ENCODE results near the gene SLC38A11. TPM values are rescaled to one million over a fixed set of nuclear protein-coding genes. Genes with fewer than 3 reads are reported as not detected.

Gene SLC38A11
- total and polyA plus RNA-seq, 7 donors: 0.46 to 4.3 (median 0.71) TPM; not detected in 1

GRCh38 chr2:164899121-164899520 lies 56.2 kb downstream of the SLC38A11 start:
- Histone ChIP-seq H3K36me3 (no peaks in the 10 kb centered on the region), H3K9me3 (no peaks in the 10 kb centered on the region), H3K4me1 (peaks cover 0 to 13% (median 7%) of the 10 kb centered on the region in 4 donors), H3K27me3 (no peaks in the 10 kb centered on the region), H3K4me3 (no peak overlapping the region), H3K27ac (no peak overlapping the region)
- intact Hi-C loops (cut with DNase I): no loop called here
- no peak for TF ChIP-seq CTCF (IDR thresholded peaks at IDR 0.05)
- no peak for TF ChIP-seq POLR2AphosphoS5 (IDR thresholded peaks at IDR 0.05)
- no peak for TF ChIP-seq EP300 (IDR thresholded peaks at IDR 0.05)
- TF ChIP-seq POLR2A (IDR thresholded peaks at IDR 0.05): no peak
- DNase-seq: no peak
- WGBS, 2 donors: 92 to 95% methylated on average over 1 of the region's 1 CpG

- Histone ChIP-seq H3K36me3 (no peaks in the 10 kb centered on the region), H3K4me3 (no peak overlapping the region), H3K27ac (no peak overlapping the region), H3K27me3 (no peaks in the 10 kb centered on the region), H3K9me3 (no peaks in the 10 kb centered on the region), H3K4me1 (peaks cover 0 to 7% (median 4%) of the 10 kb centered on the region in 4 donors)
- 69 to 77% methylated on average over 3 of the region's 3 CpGs for WGBS, 2 donors
- TF ChIP-seq POLR2A (IDR thresholded peaks at IDR 0.05) (no peak), EP300 (IDR thresholded peaks at IDR 0.05) (no peak), CTCF (IDR thresholded peaks at IDR 0.05) (no peak)
- intact Hi-C loops (cut with DNase I): no loop called here
- DNase-seq: no peak
Measured at GRCh38 chr2:164898475-164898874, 56.9 kb downstream of the SLC38A11 start.

GRCh38 chr2:164897469-164898260 lies 57.7 kb downstream of the SLC38A11 start:
- no peak for DNase-seq
- no peaks in the 10 kb centered on the region for H3K36me3 ChIP-seq
- TF ChIP-seq POLR2AphosphoS5 (IDR thresholded peaks at IDR 0.05): no peak
- TF ChIP-seq EP300 (IDR thresholded peaks at IDR 0.05): no peak
- no peak for TF ChIP-seq CTCF (IDR thresholded peaks at IDR 0.05)
- TF ChIP-seq POLR2A (IDR thresholded peaks at IDR 0.05): no peak
- H3K4me3 ChIP-seq: no peak overlapping the region
- intact Hi-C loops (cut with DNase I): no loop called here
- WGBS, 2 donors: 62 to 76% methylated on average over 3 of the region's 3 CpGs
- H3K27me3 ChIP-seq: no peaks in the 10 kb centered on the region
- no peaks in the 10 kb centered on the region for H3K9me3 ChIP-seq
- H3K27ac ChIP-seq: no peak overlapping the region
- no peaks in the 10 kb centered on the region for H3K4me1 ChIP-seq

- Histone ChIP-seq H3K36me3 (no peaks in the 10 kb centered on the region), H3K27ac (no peak overlapping the region), H3K27me3 (no peaks in the 10 kb centered on the region), H3K4me3 (no peak overlapping the region), H3K4me1 (no peaks in the 10 kb centered on the region), H3K9me3 (no peaks in the 10 kb centered on the region)
- intact Hi-C loops (cut with DNase I): no loop called here
- no peak for TF ChIP-seq CTCF (IDR thresholded peaks at IDR 0.05)
- TF ChIP-seq EP300 (IDR thresholded peaks at IDR 0.05): no peak
- no peak for TF ChIP-seq POLR2A (IDR thresholded peaks at IDR 0.05)
- no peak for TF ChIP-seq POLR2AphosphoS5 (IDR thresholded peaks at IDR 0.05)
- no peak for DNase-seq
- WGBS, 2 donors: 31 to 45% methylated on average over 3 of the region's 3 CpGs
Measured at GRCh38 chr2:164896634-164897355, 58.5 kb downstream of the SLC38A11 start.
